Breast epithelium (tissue), 3 donors: ENCODE measurements around the gene SPTSSA.

Experiments used
- CTCF ChIP-seq, 3 donors: fragments of 450-650 bp; IDR thresholded peaks; one replicate each; pipeline ENCODE4 v1.5.1; 2016 to 2017; ENCODE audit warnings: antibody characterized with exemption in 3 of 3, mild to moderate bottlenecking in 3 of 3, moderate library complexity in 3 of 3
- POLR2A ChIP-seq: fragments of 450-650 bp; IDR thresholded peaks from one replicate; pipeline ENCODE4 v1.6.1; 2016; ENCODE audit warnings: antibody characterized with exemption, mild to moderate bottlenecking, moderate library complexity
- POLR2AphosphoS5 ChIP-seq, 3 donors: sonication (generic); formaldehyde crosslinking; IDR thresholded peaks; one replicate each; pipeline ENCODE4 v1.6.1; 2017; ENCODE audit warnings: antibody characterized with exemption in 3 of 3

GRCh38 chr14:34425095-34425851 is 36.8 kb downstream of the SPTSSA start:
- TF ChIP-seq POLR2A (no peak), POLR2AphosphoS5 (IDR thresholded peaks at IDR 0.05) (no peak), CTCF (IDR thresholded peaks at IDR 0.05) (no peak)
